ENCODE data around the gene GAREM2. TPM values are rescaled to one million over a fixed set of nuclear protein-coding genes. Genes with fewer than 3 reads are reported as not detected.
"Not testable (repeated sequence)": the region's sequence is repeated elsewhere in the genome, so short reads cannot be mapped to it uniquely, and the experiment has no call there.

Gene GAREM2
- total and polyA plus RNA-seq, 12 donors = 0.55 to 2.5 (median 1.1) TPM; not detected in 1

GRCh38 chr2:26164641-26165211 lies 8.2 kb upstream of the GAREM2 start:
- no peaks in the 10 kb centered on the region for H3K9me3 ChIP-seq (replicated peaks in 1 of 3)
- no peak for DNase-seq
- no peaks in the 10 kb centered on the region for H3K4me1 ChIP-seq (replicated peaks in 1 of 2)
- intact Hi-C loops (cut with DNase I) = no loop called here
- H3K27ac ChIP-seq = no peak overlapping the region
- 90 to 93% (median 91%) methylated on average over 8 of the region's 8 CpGs for WGBS, 4 donors
- H3K36me3 ChIP-seq (replicated peaks in 1 of 2) = no peaks in the 10 kb centered on the region
- no peak for TF ChIP-seq POLR2A (IDR thresholded peaks at IDR 0.05)
- no peak for TF ChIP-seq CTCF (IDR thresholded peaks at IDR 0.05)
- no peak overlapping the region for H3K4me3 ChIP-seq
- H3K27me3 ChIP-seq = no peaks in the 10 kb centered on the region

- Histone ChIP-seq H3K4me1 (replicated peaks in 1 of 2) (no peaks in the 10 kb centered on the region), H3K9me3 (replicated peaks in 1 of 3) (no peaks in the 10 kb centered on the region), H3K4me3 (no peak overlapping the region), H3K36me3 (replicated peaks in 1 of 2) (no peaks in the 10 kb centered on the region), H3K27me3 (no peaks in the 10 kb centered on the region), H3K27ac (no peak overlapping the region)
- no peak for TF ChIP-seq CTCF (IDR thresholded peaks at IDR 0.05)
- TF ChIP-seq POLR2A (IDR thresholded peaks at IDR 0.05) = no peak
- 86 to 90% (median 88%) methylated on average over 4 of the region's 4 CpGs for WGBS, 4 donors
- DNase-seq = no peak
- intact Hi-C loops (cut with DNase I) = no loop called here
Observed at GRCh38 chr2:26165403-26165802, 7.5 kb upstream of the GAREM2 start.

- H3K36me3 ChIP-seq (replicated peaks in 1 of 2); H3K4me1 ChIP-seq (replicated peaks in 1 of 2); intact Hi-C loops (cut with DNase I); H3K4me3 ChIP-seq; H3K9me3 ChIP-seq (replicated peaks in 1 of 3); H3K27ac ChIP-seq; H3K27me3 ChIP-seq: not testable (repeated sequence)
- 88 to 98% (median 94%) methylated on average over 6 of the region's 6 CpGs for WGBS, 4 donors
- DNase-seq = peak in 2 of 7 donors; percentile 27 to 35
Observed at GRCh38 chr2:26166541-26166940, 6.3 kb upstream of the GAREM2 start.

GRCh38 chr2:26168785-26169184 lies 4.1 kb upstream of the GAREM2 start:
- Histone ChIP-seq H3K9me3 (replicated peaks in 1 of 3) (no peaks in the 10 kb centered on the region), H3K36me3 (replicated peaks in 1 of 2) (no peaks in the 10 kb centered on the region), H3K27ac (no peak overlapping the region), H3K4me1 (replicated peaks in 1 of 2) (peaks cover 5 to 7% of the 10 kb centered on the region in 2 donors), H3K4me3 (no peak overlapping the region), H3K27me3 (peaks cover 5% of the 10 kb centered on the region)
- no peak for TF ChIP-seq POLR2A (IDR thresholded peaks at IDR 0.05)
- intact Hi-C loops (cut with DNase I) = no loop called here
- DNase-seq = peak in 2 of 7 donors; percentile 6 to 25
- 94 to 100% (median 96%) methylated on average over 4 of the region's 4 CpGs for WGBS, 4 donors

- Histone ChIP-seq H3K27me3 (peaks cover 9% of the 10 kb centered on the region), H3K9me3 (replicated peaks in 1 of 3) (no peaks in the 10 kb centered on the region), H3K4me3 (no peak overlapping the region), H3K4me1 (replicated peaks in 1 of 2) (peaks cover 5 to 7% of the 10 kb centered on the region in 2 donors), H3K36me3 (replicated peaks in 1 of 2) (no peaks in the 10 kb centered on the region), H3K27ac (no peak overlapping the region)
- peak in 2 of 7 donors; percentile 8 to 14 for DNase-seq
- intact Hi-C loops (cut with DNase I) = no loop called here
- 92 to 96% (median 93%) methylated on average over 5 of the region's 5 CpGs for WGBS, 4 donors
- TF ChIP-seq CTCF (IDR thresholded peaks at IDR 0.05) (no peak), POLR2A (IDR thresholded peaks at IDR 0.05) (no peak)
Observed at GRCh38 chr2:26169226-26169625, 3.7 kb upstream of the GAREM2 start.

All from adrenal gland (tissue), 12 donors.